ENCODE results near the gene ARMC9.

The ARMC9 gene

GRCh38 chr2:231359948-231360347 lies 161.5 kb downstream of the ARMC9 start:
- Histone ChIP-seq H3K4me3 (no peak overlapping the region), H3K27ac (no peak overlapping the region)
- no peak for TF ChIP-seq CTCF (IDR thresholded peaks at IDR 0.05)
- peak; percentile 14 for DNase-seq (ENCODE audit: low spot score)

GRCh38 chr2:231360401-231360800 lies 162.0 kb downstream of the ARMC9 start:
- peak; percentile 41 for DNase-seq (ENCODE audit: low spot score)
- Histone ChIP-seq H3K27ac (peak overlapping the region in 1 of 2 donors; percentile 45), H3K4me3 (no peak overlapping the region)
- no peak for TF ChIP-seq CTCF (IDR thresholded peaks at IDR 0.05)

DNA sequence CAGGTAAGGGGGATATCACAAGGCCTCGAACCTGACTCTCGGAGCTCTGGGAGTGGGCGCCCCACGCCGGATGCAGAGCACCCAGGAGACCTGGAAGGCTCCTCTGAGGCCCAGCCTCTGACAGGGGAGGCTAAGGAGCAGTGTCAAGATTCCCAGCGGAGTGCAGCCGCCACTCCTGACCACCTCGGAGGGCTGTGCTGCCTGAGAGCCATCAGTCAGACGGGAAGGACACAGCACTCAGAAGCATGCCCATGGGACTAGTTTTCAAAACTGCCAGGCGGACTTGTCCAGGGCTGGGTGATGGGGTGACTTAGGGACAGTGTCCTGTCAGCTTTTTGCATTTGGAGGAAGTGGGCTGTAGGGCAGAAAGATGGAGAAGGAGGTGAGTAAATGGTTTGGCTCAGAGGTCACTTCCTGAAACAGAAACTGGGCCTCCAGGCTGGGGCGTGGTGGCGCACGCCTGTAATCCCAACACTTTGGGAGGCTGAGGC lies 162.5 kb downstream of the ARMC9 start:
- peak; percentile 74 for DNase-seq (ENCODE audit: low spot score)
- Histone ChIP-seq H3K4me3 (no peak overlapping the region), H3K27ac (peak overlapping the region in 1 of 2 donors; percentile 45)
- TF ChIP-seq CTCF (IDR thresholded peaks at IDR 0.05), result no peak

DNA sequence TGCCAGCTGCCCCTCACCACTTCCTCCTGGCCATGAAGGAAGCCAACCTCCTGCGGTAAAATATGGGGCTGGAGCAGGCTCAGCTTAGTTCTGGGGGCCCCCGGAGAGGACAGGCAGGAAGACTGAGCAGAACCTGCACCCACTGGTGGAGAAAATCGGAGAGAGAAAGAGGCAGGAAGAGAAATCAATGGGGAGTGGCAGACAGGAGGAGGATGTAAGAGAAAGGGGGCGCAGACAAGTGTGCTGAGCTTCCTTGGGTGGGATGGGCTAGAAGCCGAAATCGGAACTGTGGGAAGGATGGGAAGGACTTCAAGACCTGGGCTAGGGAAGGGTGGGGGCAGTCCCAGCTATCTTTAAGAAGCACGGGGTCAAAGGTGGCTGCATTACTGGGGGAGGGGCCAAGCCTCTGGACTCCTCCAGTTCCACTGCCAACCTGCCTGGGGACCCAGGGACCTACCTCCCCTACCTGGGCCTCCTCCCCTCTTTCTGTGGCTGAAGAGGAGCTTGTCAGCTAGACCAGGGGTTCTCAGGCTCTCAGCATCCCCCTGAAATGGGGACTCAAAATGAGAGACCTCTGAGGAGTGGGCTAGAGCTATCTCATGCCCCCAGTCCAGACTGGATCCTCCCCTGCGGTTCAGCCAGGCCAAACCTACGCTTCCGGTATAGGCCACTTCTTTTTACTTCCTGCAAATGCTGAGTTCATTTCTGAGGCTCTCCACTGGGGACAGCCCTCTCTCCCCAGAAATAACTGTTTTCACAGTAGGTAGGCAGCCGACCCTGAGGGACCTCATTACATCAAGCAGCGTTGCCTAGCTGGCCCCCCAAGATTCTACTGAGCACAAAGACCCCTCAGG lies 163.5 kb downstream of the ARMC9 start:
- no peak for TF ChIP-seq CTCF (IDR thresholded peaks at IDR 0.05)
- no peak overlapping the region for H3K4me3 ChIP-seq
- H3K27ac ChIP-seq, result peak overlapping the region in 1 of 2 donors; percentile 80
- peak; percentile 64 for DNase-seq (ENCODE audit: low spot score)

GRCh38 chr2:231362555-231363184 lies 164.2 kb downstream of the ARMC9 start:
- no peak overlapping the region for H3K4me3 ChIP-seq

GRCh38 chr2:231364061-231364460 lies 165.6 kb downstream of the ARMC9 start:
- peak; percentile 29 for DNase-seq (ENCODE audit: low spot score)
- H3K27ac ChIP-seq, result no peak overlapping the region
- no peak overlapping the region for H3K4me3 ChIP-seq
- no peak for TF ChIP-seq CTCF (IDR thresholded peaks at IDR 0.05)

More at GRCh38 chr2:231362555-231363184, 164.2 kb downstream of the ARMC9 start:
- H3K27ac ChIP-seq, result peak overlapping the region in 1 of 2 donors; percentile 80
- TF ChIP-seq CTCF (IDR thresholded peaks at IDR 0.05), result no peak
- DNase-seq (ENCODE audit: low spot score), result no peak

Data from coronary artery (tissue), 2 donors.